GM12873 (cell line): ENCODE data around the gene CYSLTR2.

ENCODE experiments used
- CTCF ChIP-seq: IDR thresholded peaks from 2 replicates; pipeline ENCODE4 v1.5.1; 2012; ENCODE audit warnings: low read depth, mild to moderate bottlenecking, moderate library complexity, low read length, control low read depth; ENCODE audit not compliant: insufficient read depth; ENCODE audit errors: missing control alignments

The CYSLTR2 gene

GRCh38 chr13:48715977-48716376, 62.2 kb downstream of the CYSLTR2 start:
- no peak for TF ChIP-seq CTCF

GRCh38 chr13:48720621-48721020, 66.9 kb downstream of the CYSLTR2 start:
- TF ChIP-seq CTCF: no peak

GRCh38 chr13:48723168-48723567, 69.4 kb downstream of the CYSLTR2 start:
- TF ChIP-seq CTCF: no peak

GRCh38 chr13:48725271-48725670, 71.5 kb downstream of the CYSLTR2 start:
- no peak for TF ChIP-seq CTCF

GRCh38 chr13:48726711-48727110, 73.0 kb downstream of the CYSLTR2 start:
- TF ChIP-seq CTCF: no peak

GRCh38 chr13:48727241-48728011, 73.7 kb downstream of the CYSLTR2 start:
- no peak for TF ChIP-seq CTCF

- no peak for TF ChIP-seq CTCF
Measured at GRCh38 chr13:48728226-48728625, 74.5 kb downstream of the CYSLTR2 start.
